NCI-H187 (cell line): Measurements from ENCODE around the gene PRR5.

Experiments
- DNase-seq, 2 experiments: peaks; one replicate each; lab custom pipeline; 2025; lab: John Stamatoyannopoulos, UW

Gene PRR5

GRCh38 chr22:44758344-44758973, 56.5 kb downstream of the PRR5 start:
- DNase-seq, result no peak

- DNase-seq, result no peak
Measured at GRCh38 chr22:44759001-44759400, 57.0 kb downstream of the PRR5 start.

GRCh38 chr22:44759430-44760310, 57.7 kb downstream of the PRR5 start:
- no peak for DNase-seq

- DNase-seq, result no peak
Measured at GRCh38 chr22:44760476-44760875, 58.5 kb downstream of the PRR5 start.

- DNase-seq, result no peak
Measured at GRCh38 chr22:44761025-44761424, 59.0 kb downstream of the PRR5 start.

- DNase-seq, result no peak
Measured at GRCh38 chr22:44764373-44764772, 62.4 kb downstream of the PRR5 start.

GRCh38 chr22:44764974-44765373, 63.0 kb downstream of the PRR5 start:
- no peak for DNase-seq

GRCh38 chr22:44765571-44766285, 63.7 kb downstream of the PRR5 start:
- DNase-seq, result no peak

GRCh38 chr22:44773082-44773481, 71.1 kb downstream of the PRR5 start:
- no peak for DNase-seq

- DNase-seq, result no peak
Measured at GRCh38 chr22:44775862-44776261, 73.9 kb downstream of the PRR5 start.

GRCh38 chr22:44776605-44777363, 74.8 kb downstream of the PRR5 start:
- DNase-seq, result no peak

- no peak for DNase-seq
Measured at GRCh38 chr22:44777364-44777755, 75.4 kb downstream of the PRR5 start.

GRCh38 chr22:44780876-44781449, 79.0 kb downstream of the PRR5 start:
- DNase-seq, result no peak

- no peak for DNase-seq
Measured at GRCh38 chr22:44782363-44782963, 80.5 kb downstream of the PRR5 start.

GRCh38 chr22:44783091-44783490, 81.1 kb downstream of the PRR5 start:
- DNase-seq, result no peak

- no peak for DNase-seq
Measured at GRCh38 chr22:44783581-44783980, 81.6 kb downstream of the PRR5 start.

GRCh38 chr22:44786136-44786535, 84.1 kb downstream of the PRR5 start:
- no peak for DNase-seq

- no peak for DNase-seq
Measured at GRCh38 chr22:44786610-44787009, 84.6 kb downstream of the PRR5 start.
